ENCODE data around the gene DPM3.

DPM3 gene

DNA sequence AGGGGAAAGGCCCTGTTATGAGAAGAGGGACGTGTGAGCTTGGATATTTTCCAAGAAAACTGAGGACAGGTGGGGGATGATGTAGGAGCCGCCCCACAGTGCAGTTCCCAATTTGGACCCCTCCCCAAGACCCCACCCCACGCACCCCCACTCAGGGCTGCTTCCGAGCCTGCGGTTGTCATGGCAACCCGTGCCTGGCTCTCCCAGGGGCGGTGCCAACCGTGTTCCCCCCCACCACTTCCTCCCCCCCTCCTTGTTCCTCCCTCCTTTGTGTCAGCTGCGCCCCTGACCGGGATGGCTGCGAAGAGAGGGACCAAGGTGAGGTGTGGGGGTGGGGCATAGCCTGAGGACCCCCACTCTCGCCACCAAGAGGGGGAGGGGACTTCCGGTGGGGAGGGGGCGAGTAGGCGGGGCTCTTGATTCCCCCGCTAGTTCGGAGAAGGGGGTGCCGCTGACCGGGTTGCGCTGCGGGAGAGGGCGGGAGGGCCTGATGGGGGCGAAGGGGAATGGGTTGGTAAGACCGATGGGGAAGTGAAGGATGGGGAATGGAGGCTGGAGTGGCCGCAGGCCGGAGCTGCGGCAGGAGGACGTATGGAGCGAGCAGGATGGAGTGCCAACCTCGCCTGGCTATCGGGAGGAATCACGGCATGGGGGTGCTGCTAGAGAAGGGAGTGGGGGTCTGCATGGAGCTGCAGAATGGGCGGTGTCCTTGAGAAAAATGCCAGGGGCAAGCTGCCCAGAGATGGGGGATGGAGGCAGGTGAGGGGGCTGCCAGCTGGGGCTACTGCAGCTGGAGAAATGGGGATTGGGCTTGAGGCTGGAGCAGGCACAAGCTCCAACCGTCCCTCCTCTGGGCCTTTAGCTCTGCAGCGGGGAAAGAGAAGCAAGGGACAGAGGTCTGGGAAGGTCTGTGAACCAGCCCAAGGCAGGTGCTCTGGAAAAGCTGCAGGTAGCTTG, 34.3 kb upstream of the DPM3 start:
- TF ChIP-seq SIN3A (IDR thresholded peaks at IDR 0.05; ENCODE audit: borderline replicate concordance, insufficient read depth, low read length) (no peak), POLR2AphosphoS5 (IDR thresholded peaks at IDR 0.05; ENCODE audit: low read depth, low read length) (no peak), FOXP2 (optimal IDR thresholded peaks at IDR 0.05; ENCODE audit: borderline replicate concordance, extremely low read depth, extremely low read length, insufficient read depth) (no peak), TAF1 (IDR thresholded peaks at IDR 0.05; ENCODE audit: borderline replicate concordance, insufficient read depth, low read length) (no peak)
- TF ChIP-seq, protein P1, sequence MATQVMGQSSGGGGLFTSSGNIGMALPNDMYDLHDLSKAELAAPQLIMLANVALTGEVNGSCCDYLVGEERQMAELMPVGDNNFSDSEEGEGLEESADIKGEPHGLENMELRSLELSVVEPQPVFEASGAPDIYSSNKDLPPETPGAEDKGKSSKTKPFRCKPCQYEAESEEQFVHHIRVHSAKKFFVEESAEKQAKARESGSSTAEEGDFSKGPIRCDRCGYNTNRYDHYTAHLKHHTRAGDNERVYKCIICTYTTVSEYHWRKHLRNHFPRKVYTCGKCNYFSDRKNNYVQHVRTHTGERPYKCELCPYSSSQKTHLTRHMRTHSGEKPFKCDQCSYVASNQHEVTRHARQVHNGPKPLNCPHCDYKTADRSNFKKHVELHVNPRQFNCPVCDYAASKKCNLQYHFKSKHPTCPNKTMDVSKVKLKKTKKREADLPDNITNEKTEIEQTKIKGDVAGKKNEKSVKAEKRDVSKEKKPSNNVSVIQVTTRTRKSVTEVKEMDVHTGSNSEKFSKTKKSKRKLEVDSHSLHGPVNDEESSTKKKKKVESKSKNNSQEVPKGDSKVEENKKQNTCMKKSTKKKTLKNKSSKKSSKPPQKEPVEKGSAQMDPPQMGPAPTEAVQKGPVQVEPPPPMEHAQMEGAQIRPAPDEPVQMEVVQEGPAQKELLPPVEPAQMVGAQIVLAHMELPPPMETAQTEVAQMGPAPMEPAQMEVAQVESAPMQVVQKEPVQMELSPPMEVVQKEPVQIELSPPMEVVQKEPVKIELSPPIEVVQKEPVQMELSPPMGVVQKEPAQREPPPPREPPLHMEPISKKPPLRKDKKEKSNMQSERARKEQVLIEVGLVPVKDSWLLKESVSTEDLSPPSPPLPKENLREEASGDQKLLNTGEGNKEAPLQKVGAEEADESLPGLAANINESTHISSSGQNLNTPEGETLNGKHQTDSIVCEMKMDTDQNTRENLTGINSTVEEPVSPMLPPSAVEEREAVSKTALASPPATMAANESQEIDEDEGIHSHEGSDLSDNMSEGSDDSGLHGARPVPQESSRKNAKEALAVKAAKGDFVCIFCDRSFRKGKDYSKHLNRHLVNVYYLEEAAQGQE (IDR thresholded peaks at IDR 0.05; ENCODE audit: insufficient read depth in 1 of 2, low read depth in 2 of 2, low read length in 2 of 2) = no peak

DNA sequence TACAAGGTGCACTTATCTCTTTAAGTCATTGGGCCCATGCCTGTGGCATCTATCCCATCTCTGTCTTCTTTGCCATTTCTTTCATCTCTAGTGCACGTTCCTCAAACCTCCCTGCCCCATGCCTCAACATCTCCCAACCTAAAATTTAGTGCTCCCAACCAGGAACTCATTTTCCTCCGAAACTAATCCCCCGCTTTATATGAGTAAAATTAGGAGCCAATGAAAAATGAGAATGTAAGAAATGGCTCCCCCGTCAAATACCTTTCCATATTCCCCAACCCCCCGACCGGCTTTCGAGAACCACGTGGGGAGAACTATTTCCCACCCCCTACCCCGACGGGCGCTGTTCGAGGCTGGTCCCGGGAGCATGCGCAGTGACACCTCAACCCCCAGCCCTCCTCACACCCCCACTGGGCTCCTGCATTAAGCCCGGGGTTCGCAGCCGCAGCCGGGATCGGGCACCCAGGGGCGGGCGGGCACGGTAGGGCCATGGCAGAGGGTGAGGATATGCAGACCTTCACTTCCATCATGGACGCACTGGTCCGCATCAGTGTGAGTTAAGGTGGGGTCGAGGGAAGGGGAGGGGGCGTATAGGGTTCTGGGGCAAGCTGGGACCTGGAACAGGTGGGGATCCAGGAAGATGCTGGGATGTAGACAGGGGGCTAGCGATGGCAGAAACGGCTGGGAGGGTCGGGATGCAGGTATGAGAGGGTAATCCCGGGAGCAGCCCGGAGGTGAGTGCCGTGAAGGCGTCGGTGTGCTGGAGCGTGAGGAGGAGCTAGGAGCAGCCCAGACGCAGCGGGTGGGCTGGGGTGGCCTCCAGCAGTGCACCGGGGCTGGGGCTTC, 33.4 kb upstream of the DPM3 start, which contains the start of gene TRIM46:
Gene TRIM46, plus strand, starts transcription at position 372 of the 846 bp plus-strand sequence. Its CDS starts 118 bp downstream, at position 490.
- TF ChIP-seq SIN3A (IDR thresholded peaks at IDR 0.05; ENCODE audit: borderline replicate concordance, insufficient read depth, low read length) = no peak
- TF ChIP-seq TAF1 (IDR thresholded peaks at IDR 0.05; ENCODE audit: borderline replicate concordance, insufficient read depth, low read length) = no peak
- TF ChIP-seq, protein P1 (IDR thresholded peaks at IDR 0.05; ENCODE audit: insufficient read depth in 1 of 2, low read depth in 2 of 2, low read length in 2 of 2) = no peak
- TF ChIP-seq FOXP2 (optimal IDR thresholded peaks at IDR 0.05; ENCODE audit: borderline replicate concordance, extremely low read depth, extremely low read length, insufficient read depth) = no peak
- no peak for TF ChIP-seq POLR2AphosphoS5 (IDR thresholded peaks at IDR 0.05; ENCODE audit: low read depth, low read length)

DNA sequence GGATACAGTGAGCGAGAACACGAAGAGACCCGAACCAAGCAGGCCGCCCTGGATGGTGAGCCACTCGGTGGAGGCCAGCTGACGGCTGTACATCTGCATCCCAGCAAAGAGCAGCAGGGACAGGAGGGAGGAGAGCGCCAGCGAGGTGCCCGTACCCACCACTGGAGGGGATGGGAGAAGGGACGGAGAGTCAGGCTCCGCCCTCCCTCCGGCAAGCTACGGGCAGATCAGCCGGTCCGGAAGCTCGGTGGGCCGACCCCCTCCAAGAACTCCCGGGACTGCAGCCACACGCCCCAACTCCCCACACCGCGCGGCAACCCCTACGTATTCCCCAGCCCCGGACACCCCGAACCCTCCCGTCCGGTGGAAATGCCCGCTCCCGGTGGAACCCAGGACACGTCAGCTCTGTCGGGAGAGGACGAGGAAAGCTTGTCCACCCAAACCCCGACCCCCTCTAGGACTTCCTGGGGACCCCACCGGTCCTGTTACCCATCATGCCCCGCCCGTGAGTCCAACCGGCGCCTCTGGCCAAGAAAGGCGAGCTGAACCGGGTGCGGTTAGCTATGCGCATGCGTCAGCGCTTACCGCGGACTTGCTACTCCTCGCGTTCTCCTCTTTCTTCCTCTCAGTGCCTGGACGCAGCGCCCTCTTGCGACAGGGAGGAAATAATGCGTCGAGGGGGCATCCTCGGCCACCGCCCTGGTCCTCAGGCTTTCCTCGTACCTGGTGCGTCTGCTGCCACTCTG, 32.6 kb upstream of the DPM3 start, which contains the start of gene KRTCAP2:
Gene KRTCAP2, minus strand, starts transcription at position 573 of the 746 bp plus-strand sequence. Its CDS starts 80 bp downstream, at position 493.
- peak; percentile 84 for TF ChIP-seq TAF1 (IDR thresholded peaks at IDR 0.05; ENCODE audit: borderline replicate concordance, insufficient read depth, low read length)
- TF ChIP-seq, protein P1 (IDR thresholded peaks at IDR 0.05; ENCODE audit: insufficient read depth in 1 of 2, low read depth in 2 of 2, low read length in 2 of 2) = peak; percentile 43 to 47; a peak in 1 of 4 replicates
- TF ChIP-seq POLR2AphosphoS5 (IDR thresholded peaks at IDR 0.05; ENCODE audit: low read depth, low read length) = peak; percentile 95
- TF ChIP-seq SIN3A (IDR thresholded peaks at IDR 0.05; ENCODE audit: borderline replicate concordance, insufficient read depth, low read length) = no peak

DNA sequence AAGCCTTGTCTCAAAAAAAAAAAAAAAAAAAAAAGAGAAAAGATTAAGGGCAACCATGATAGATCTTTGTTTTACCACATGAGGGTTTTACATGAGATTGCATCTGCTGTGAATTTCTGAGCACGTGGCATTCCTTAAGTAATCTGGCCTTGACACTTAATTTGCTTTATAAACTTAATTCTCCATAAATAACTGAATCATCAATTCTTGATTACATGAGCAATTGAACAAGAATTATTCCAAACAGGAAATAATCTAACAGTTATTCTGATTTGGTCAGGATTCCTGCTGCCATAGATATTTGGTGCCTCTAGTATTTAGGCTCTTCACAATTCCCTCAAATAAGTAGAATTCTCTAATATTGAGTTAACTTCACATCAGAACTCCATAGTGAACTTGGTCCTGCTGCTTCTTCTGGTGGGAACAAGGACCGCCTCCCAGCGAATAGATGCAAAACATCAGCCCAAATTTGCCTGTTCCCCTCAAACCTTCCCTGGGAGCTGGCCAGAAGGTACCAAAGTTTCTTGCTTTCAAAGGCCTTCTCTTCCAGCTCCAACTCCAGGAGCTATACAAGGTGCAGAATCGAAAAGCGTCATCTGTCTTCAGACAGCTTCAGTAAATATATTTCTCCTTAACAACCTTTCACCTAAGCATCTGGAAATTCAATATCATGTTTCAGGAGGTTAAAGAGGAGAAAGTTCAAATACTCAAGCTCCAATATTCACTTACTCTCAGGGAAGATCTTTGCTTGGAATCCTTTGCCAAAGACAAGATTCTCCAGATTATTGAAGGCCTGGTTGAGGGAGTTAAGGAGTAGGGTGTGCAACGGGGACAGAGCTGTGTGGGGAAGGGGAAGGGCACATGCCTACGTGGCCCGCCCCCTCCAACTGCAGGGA, 31.8 kb upstream of the DPM3 start:
- TF ChIP-seq POLR2AphosphoS5 (IDR thresholded peaks at IDR 0.05; ENCODE audit: low read depth, low read length) (no peak), SIN3A (IDR thresholded peaks at IDR 0.05; ENCODE audit: borderline replicate concordance, insufficient read depth, low read length) (no peak), TAF1 (IDR thresholded peaks at IDR 0.05; ENCODE audit: borderline replicate concordance, insufficient read depth, low read length) (no peak), FOXP2 (optimal IDR thresholded peaks at IDR 0.05; ENCODE audit: borderline replicate concordance, extremely low read depth, extremely low read length, insufficient read depth) (no peak)
- TF ChIP-seq, protein P1 (IDR thresholded peaks at IDR 0.05; ENCODE audit: insufficient read depth in 1 of 2, low read depth in 2 of 2, low read length in 2 of 2) = no peak

All from PFSK-1 (cell line).